ENCODE measurements around the gene CUEDC1. TPM values are rescaled to one million over a fixed set of nuclear protein-coding genes. Genes with fewer than 3 reads are reported as not detected.
A peak's percentile ranks its signal among the peaks of the same experiment; 100 is the strongest.

The CUEDC1 gene
- total and polyA plus RNA-seq, 2 of the 13 experiments (the other 11 are each of a cell fraction or from before 2014, with no cell fraction given): 7.4 to 12.9 TPM

DNA sequence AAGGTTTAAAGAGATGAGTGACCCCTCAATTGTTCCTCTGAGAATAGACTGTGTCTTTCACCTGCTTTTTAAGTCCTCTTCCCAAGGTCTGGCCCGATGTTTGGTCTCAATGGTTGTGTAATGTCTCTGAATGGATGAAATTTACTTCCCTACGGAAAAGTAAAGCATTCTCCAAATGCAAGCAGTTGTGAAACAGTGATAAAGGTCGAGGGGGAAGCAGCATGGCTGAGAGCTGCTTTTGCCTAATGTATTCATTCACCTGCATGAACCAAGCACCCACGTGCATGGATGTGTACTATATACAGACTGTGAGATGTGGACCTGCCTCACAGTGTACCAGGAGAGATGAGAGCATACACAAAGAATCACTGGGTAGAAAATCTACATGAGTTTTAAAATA, 116.8 kb downstream of the CUEDC1 start (continued):
- TF ChIP-seq KDM5B (CRISPR knock-in tag; IDR thresholded peaks at IDR 0.05; ENCODE audit: borderline replicate concordance) (no peak), KDM6A (CRISPR knock-in tag; IDR thresholded peaks at IDR 0.05; ENCODE audit: low read depth) (peak; percentile 75; the same call in 1 of the 2 replicates), HNRNPK (IDR thresholded peaks at IDR 0.05; ENCODE audit: low read depth, low read length, poor library complexity, severe bottlenecking) (no peak), ELF1 (CRISPR knock-in tag; IDR thresholded peaks at IDR 0.05) (peak; percentile 60), DMAP1 (CRISPR knock-in tag; IDR thresholded peaks at IDR 0.05) (peak; percentile 69; the same call in 1 of the 2 replicates), HMG20B (CRISPR knock-in tag; conservative IDR thresholded peaks at IDR 0.05) (no peak), ZNF282 (IDR thresholded peaks at IDR 0.05; ENCODE audit: partially characterized antibody) (no peak), ELF4 (CRISPR knock-in tag; IDR thresholded peaks at IDR 0.05; ENCODE audit: borderline replicate concordance) (peak; percentile 70; the same call in 1 of the 2 replicates), STAG1 (CRISPR knock-in tag; IDR thresholded peaks at IDR 0.05) (peak; percentile 5; the same call in 1 of the 2 replicates), FOXO1 (CRISPR knock-in tag; IDR thresholded peaks at IDR 0.05) (peak; percentile 83; the same call in 1 of the 2 replicates), ZNF232 (CRISPR knock-in tag; IDR thresholded peaks at IDR 0.05; ENCODE audit: borderline replicate concordance) (no peak; the same call in 1 of the 2 replicates), NFKBIZ (CRISPR knock-in tag; IDR thresholded peaks at IDR 0.05) (peak; percentile 84), ZNF329 (CRISPR knock-in tag; IDR thresholded peaks at IDR 0.05; ENCODE audit: low read depth) (no peak), ONECUT2 (CRISPR knock-in tag; IDR thresholded peaks at IDR 0.05) (no peak), BRD4 (CRISPR knock-in tag; IDR thresholded peaks at IDR 0.05) (no peak), ZNF589 (CRISPR knock-in tag; conservative IDR thresholded peaks at IDR 0.05) (no peak), SIX4 (CRISPR knock-in tag; IDR thresholded peaks at IDR 0.05) (0 out of 2 replicates have a peak, but pooled peaks have one; percentile 55), NONO (IDR thresholded peaks at IDR 0.05) (no peak), NONO (CRISPR knock-in tag; conservative IDR thresholded peaks at IDR 0.05) (peak; percentile 71), ZNF850 (CRISPR knock-in tag; conservative IDR thresholded peaks at IDR 0.05) (no peak), ETV5 (CRISPR knock-in tag; IDR thresholded peaks at IDR 0.05; ENCODE audit: borderline replicate concordance) (peak; percentile 86), ZNF747 (CRISPR knock-in tag; IDR thresholded peaks at IDR 0.05; ENCODE audit: borderline replicate concordance) (peak; percentile 87; the same call in 1 of the 2 replicates), ISX (CRISPR knock-in tag; conservative IDR thresholded peaks at IDR 0.05) (no peak), NFE2L2 (IDR thresholded peaks at IDR 0.05; ENCODE audit: low read length) (no peak)
- TF ChIP-seq, protein P1, sequence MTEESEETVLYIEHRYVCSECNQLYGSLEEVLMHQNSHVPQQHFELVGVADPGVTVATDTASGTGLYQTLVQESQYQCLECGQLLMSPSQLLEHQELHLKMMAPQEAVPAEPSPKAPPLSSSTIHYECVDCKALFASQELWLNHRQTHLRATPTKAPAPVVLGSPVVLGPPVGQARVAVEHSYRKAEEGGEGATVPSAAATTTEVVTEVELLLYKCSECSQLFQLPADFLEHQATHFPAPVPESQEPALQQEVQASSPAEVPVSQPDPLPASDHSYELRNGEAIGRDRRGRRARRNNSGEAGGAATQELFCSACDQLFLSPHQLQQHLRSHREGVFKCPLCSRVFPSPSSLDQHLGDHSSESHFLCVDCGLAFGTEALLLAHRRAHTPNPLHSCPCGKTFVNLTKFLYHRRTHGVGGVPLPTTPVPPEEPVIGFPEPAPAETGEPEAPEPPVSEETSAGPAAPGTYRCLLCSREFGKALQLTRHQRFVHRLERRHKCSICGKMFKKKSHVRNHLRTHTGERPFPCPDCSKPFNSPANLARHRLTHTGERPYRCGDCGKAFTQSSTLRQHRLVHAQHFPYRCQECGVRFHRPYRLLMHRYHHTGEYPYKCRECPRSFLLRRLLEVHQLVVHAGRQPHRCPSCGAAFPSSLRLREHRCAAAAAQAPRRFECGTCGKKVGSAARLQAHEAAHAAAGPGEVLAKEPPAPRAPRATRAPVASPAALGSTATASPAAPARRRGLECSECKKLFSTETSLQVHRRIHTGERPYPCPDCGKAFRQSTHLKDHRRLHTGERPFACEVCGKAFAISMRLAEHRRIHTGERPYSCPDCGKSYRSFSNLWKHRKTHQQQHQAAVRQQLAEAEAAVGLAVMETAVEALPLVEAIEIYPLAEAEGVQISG (CRISPR knock-in tag; IDR thresholded peaks at IDR 0.05): peak; percentile 48; the same call in 1 of the 2 replicates
- TF ChIP-seq, protein P2, sequence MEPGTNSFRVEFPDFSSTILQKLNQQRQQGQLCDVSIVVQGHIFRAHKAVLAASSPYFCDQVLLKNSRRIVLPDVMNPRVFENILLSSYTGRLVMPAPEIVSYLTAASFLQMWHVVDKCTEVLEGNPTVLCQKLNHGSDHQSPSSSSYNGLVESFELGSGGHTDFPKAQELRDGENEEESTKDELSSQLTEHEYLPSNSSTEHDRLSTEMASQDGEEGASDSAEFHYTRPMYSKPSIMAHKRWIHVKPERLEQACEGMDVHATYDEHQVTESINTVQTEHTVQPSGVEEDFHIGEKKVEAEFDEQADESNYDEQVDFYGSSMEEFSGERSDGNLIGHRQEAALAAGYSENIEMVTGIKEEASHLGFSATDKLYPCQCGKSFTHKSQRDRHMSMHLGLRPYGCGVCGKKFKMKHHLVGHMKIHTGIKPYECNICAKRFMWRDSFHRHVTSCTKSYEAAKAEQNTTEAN (CRISPR knock-in tag; conservative IDR thresholded peaks at IDR 0.05): 0 out of 2 replicates have a peak, but pooled peaks have one; percentile 51
- TF ChIP-seq, protein P3, sequence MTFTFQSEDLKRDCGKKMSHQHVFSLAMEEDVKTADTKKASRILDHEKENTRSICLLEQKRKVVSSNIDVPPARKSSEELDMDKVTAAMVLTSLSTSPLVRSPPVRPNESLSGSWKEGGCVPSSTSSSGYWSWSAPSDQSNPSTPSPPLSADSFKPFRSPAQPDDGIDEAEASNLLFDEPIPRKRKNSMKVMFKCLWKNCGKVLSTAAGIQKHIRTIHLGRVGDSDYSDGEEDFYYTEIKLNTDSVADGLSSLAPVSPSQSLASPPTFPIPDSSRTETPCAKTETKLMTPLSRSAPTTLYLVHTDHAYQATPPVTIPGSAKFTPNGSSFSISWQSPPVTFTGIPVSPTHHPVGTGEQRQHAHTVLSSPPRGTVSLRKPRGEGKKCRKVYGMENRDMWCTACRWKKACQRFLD (CRISPR knock-in tag; IDR thresholded peaks at IDR 0.05; ENCODE audit: borderline replicate concordance): no peak

Measured in HepG2 (cell line).